A673 (cell line): ENCODE measurements around the gene SLIT1. TPM values are rescaled to one million over a fixed set of nuclear protein-coding genes. Genes with fewer than 3 reads are reported as not detected.

Experiments used
- BruUV-seq: library from RNA; stranded (reverse); fragments of 400-500 nt; replicated peaks from 2 replicates; lab custom pipeline; 2021; lab: Mats Ljungman, UMichigan
- CTCF ChIA-PET: fragments of 300-600 bp; sonication (Branson Sonifier 250); formaldehyde crosslinking; loops from one replicate; lab custom pipeline; 2022; ENCODE audit warnings: antibody characterized with exemption; lab: Charles Lee
- POLR2A ChIA-PET: fragments of 300-600 bp; sonication (Branson Sonifier 250); formaldehyde crosslinking; loops from one replicate; lab custom pipeline; 2022; ENCODE audit warnings: antibody characterized with exemption; ENCODE audit not compliant: low non-redundant PET; lab: Charles Lee
- DNase-seq: peaks from one replicate; pipeline ENCODE4 v3.0.0-alpha.2; 2015; ENCODE audit warnings: low spot score
- H3K27ac ChIP-seq: fragments of 200-600 bp; sonication (generic); 2 replicates; pipeline ENCODE4 v1.5.1; 2016; ENCODE audit warnings: mixed run types, low read depth, mild to moderate bottlenecking, mixed read lengths, antibody characterized with exemption, low read length; ENCODE audit not compliant: poor library complexity, severe bottlenecking
- H3K27me3 ChIP-seq: fragments of 200-600 bp; sonication (generic); replicated peaks from 2 replicates; pipeline ENCODE4 v1.6.1; 2017; ENCODE audit warnings: mixed run types, low read depth, mild to moderate bottlenecking, mixed read lengths, antibody characterized with exemption, low read length; ENCODE audit not compliant: insufficient read depth, poor library complexity
- H3K36me3 ChIP-seq: fragments of 200-600 bp; sonication (generic); 2 replicates; pipeline ENCODE4 v1.6.1; 2016; ENCODE audit warnings: mixed run types, mild to moderate bottlenecking, mixed read lengths, antibody characterized with exemption, low read length; ENCODE audit not compliant: insufficient read depth, poor library complexity, severe bottlenecking
- H3K4me1 ChIP-seq: fragments of 200-600 bp; sonication (generic); 2 replicates; pipeline ENCODE4 v1.6.1; 2017; ENCODE audit warnings: mixed run types, mild to moderate bottlenecking, mixed read lengths, antibody characterized with exemption, low read length; ENCODE audit not compliant: insufficient read depth, poor library complexity, severe bottlenecking
- H3K4me3 ChIP-seq: fragments of 200-600 bp; sonication (generic); 2 replicates; pipeline ENCODE4 v1.5.1; 2016; ENCODE audit warnings: low read depth, mixed run types, mild to moderate bottlenecking, mixed read lengths, low read length; ENCODE audit not compliant: poor library complexity, severe bottlenecking
- H3K9me3 ChIP-seq: fragments of 200-600 bp; sonication (generic); 2 replicates; pipeline ENCODE4 v1.6.1; 2016; ENCODE audit warnings: mixed run types, low read depth, mild to moderate bottlenecking, mixed read lengths, antibody characterized with exemption, low read length; ENCODE audit not compliant: poor library complexity, severe bottlenecking
- CTCF ChIP-seq: fragments of 300-800, 200-600 bp; sonication (generic); conservative IDR thresholded peaks from 2 replicates; pipeline ENCODE4 v1.5.1; 2017; ENCODE audit warnings: low read depth, mild to moderate bottlenecking, antibody characterized with exemption, low read length, moderate library complexity, mixed read lengths
- EZH2 ChIP-seq: fragments of 200-600 bp; sonication (generic); IDR thresholded peaks from 2 replicates; pipeline ENCODE4 v1.6.1; 2017; ENCODE audit warnings: borderline replicate concordance, low read depth, mild to moderate bottlenecking, mixed read lengths, antibody characterized with exemption, low read length; ENCODE audit not compliant: poor library complexity, severe bottlenecking
- intact Hi-C: fragments of 100-400 bp; cut with micrococcal nuclease; formaldehyde crosslinking; loops from one replicate; pipeline ENCODE4 v1.10.0; 2022; ENCODE audit not compliant: unreplicated experiment
- total RNA-seq: library from RNA; stranded (reverse); gene quantifications from 2 replicates; pipeline ENCODE4 v1.2.3, GENCODE V29; 2021

The SLIT1 gene
- total RNA-seq, 1 experiment from 2014 or later, result 0.43 TPM

GRCh38 chr10:96991313-96991841, 194.4 kb downstream of the SLIT1 start:
- Histone ChIP-seq H3K27ac (no peak overlapping the region), H3K27me3 (no peaks in the 10 kb centered on the region), H3K9me3 (no peaks in the 10 kb centered on the region), H3K4me3 (no peak overlapping the region), H3K36me3 (no peaks in the 10 kb centered on the region), H3K4me1 (no peaks in the 10 kb centered on the region)
- CTCF ChIA-PET, result no interaction called here
- POLR2A ChIA-PET, result no interaction called here
- no TSS peak for BruUV-seq
- TF ChIP-seq CTCF (no peak), EZH2 (no peak)
- no peak for DNase-seq
- intact Hi-C loops, result no loop called here

GRCh38 chr10:96988426-96988825, 197.3 kb downstream of the SLIT1 start:
- Histone ChIP-seq H3K27ac (no peak overlapping the region), H3K27me3 (no peaks in the 10 kb centered on the region), H3K4me3 (no peak overlapping the region), H3K4me1 (no peaks in the 10 kb centered on the region), H3K36me3 (no peaks in the 10 kb centered on the region), H3K9me3 (no peaks in the 10 kb centered on the region)
- TF ChIP-seq CTCF (no peak), EZH2 (no peak)
- no peak for DNase-seq
- CTCF ChIA-PET, result no interaction called here
- BruUV-seq, result no TSS peak
- POLR2A ChIA-PET, result no interaction called here
- intact Hi-C loops, result no loop called here

GRCh38 chr10:96987842-96988175, 197.9 kb downstream of the SLIT1 start:
- no peaks in the 10 kb centered on the region for H3K9me3 ChIP-seq
- CTCF ChIA-PET, result no interaction called here
- H3K4me1 ChIP-seq, result no peaks in the 10 kb centered on the region
- H3K27me3 ChIP-seq, result no peaks in the 10 kb centered on the region
- intact Hi-C loops, result no loop called here
- H3K4me3 ChIP-seq, result no peak overlapping the region
- TF ChIP-seq EZH2 (no peak), CTCF (no peak)
- no TSS peak for BruUV-seq
- DNase-seq, result no peak
- POLR2A ChIA-PET, result no interaction called here
- H3K36me3 ChIP-seq, result no peaks in the 10 kb centered on the region
- H3K27ac ChIP-seq, result no peak overlapping the region
